Osteoblast (primary cell): ENCODE results near the gene SEMA7A. TPM values are rescaled to one million over a fixed set of nuclear protein-coding genes. Genes with fewer than 3 reads are reported as not detected.
"Not testable (repeated sequence)": the region's sequence is repeated elsewhere in the genome, so short reads cannot be mapped to it uniquely, and the experiment has no call there.

ENCODE experiments used
- DNase-seq: peaks from one replicate; pipeline ENCODE4 v3.0.0; 2011; ENCODE audit warnings: low spot score, mixed read lengths; ENCODE audit not compliant: insufficient read length; ENCODE audit errors: missing footprints
- H2AFZ ChIP-seq: 2 replicates; pipeline ENCODE4 v1.6.0; 2011; ENCODE audit warnings: mild to moderate bottlenecking, low read length
- H3K27ac ChIP-seq: 2 replicates; pipeline ENCODE4 v1.5.1; 2011; ENCODE audit warnings: mild to moderate bottlenecking, low read depth, low read length, moderate library complexity
- H3K27me3 ChIP-seq: 2 replicates; pipeline ENCODE4 v1.6.0; 2012; ENCODE audit warnings: mild to moderate bottlenecking, control low read depth, inconsistent platforms, low read length, moderate library complexity; ENCODE audit not compliant: insufficient read depth
- H3K36me3 ChIP-seq: 2 replicates; pipeline ENCODE4 v1.5.1; 2011; ENCODE audit warnings: mild to moderate bottlenecking, low read length, control low read depth, moderate library complexity; ENCODE audit not compliant: insufficient read depth
- H3K4me1 ChIP-seq: 2 replicates; pipeline ENCODE4 v1.5.1; 2011; ENCODE audit warnings: mild to moderate bottlenecking, low read length, control low read depth, moderate library complexity; ENCODE audit not compliant: insufficient read depth
- H3K4me2 ChIP-seq: 2 replicates; pipeline ENCODE4 v1.6.0; 2011; ENCODE audit warnings: mild to moderate bottlenecking, low read length; ENCODE audit not compliant: insufficient read depth
- H3K4me3 ChIP-seq: fragments of 200-600 bp; sonication (generic); 3 replicates; pipeline ENCODE4 v1.5.1; 2012; ENCODE audit warnings: mild to moderate bottlenecking, low read length, inconsistent platforms; ENCODE audit not compliant: insufficient read depth
- H3K79me2 ChIP-seq: 2 replicates; pipeline ENCODE4 v1.6.0; 2012; ENCODE audit warnings: mild to moderate bottlenecking, low read length, control low read depth, inconsistent platforms; ENCODE audit not compliant: insufficient read depth
- H3K9me3 ChIP-seq: 2 replicates; pipeline ENCODE4 v1.5.1; 2011; ENCODE audit warnings: low read depth, low read length, control low read depth
- H4K20me1 ChIP-seq: 2 replicates; pipeline ENCODE4 v1.6.0; 2012; ENCODE audit warnings: mild to moderate bottlenecking, low read length, control low read depth; ENCODE audit not compliant: insufficient read depth
- CTCF ChIP-seq: IDR thresholded peaks from 2 replicates; pipeline ENCODE4 v1.5.1; 2011; ENCODE audit warnings: mild to moderate bottlenecking, low read depth, low read length, moderate library complexity; ENCODE audit errors: extremely low read depth
- total RNA-seq: library from RNA; depleted of rRNA; stranded (reverse); fragments of >200 nt; gene quantifications from 2 replicates; pipeline ENCODE4 v1.2.3, GENCODE V29; 2012

The SEMA7A gene, protein sequence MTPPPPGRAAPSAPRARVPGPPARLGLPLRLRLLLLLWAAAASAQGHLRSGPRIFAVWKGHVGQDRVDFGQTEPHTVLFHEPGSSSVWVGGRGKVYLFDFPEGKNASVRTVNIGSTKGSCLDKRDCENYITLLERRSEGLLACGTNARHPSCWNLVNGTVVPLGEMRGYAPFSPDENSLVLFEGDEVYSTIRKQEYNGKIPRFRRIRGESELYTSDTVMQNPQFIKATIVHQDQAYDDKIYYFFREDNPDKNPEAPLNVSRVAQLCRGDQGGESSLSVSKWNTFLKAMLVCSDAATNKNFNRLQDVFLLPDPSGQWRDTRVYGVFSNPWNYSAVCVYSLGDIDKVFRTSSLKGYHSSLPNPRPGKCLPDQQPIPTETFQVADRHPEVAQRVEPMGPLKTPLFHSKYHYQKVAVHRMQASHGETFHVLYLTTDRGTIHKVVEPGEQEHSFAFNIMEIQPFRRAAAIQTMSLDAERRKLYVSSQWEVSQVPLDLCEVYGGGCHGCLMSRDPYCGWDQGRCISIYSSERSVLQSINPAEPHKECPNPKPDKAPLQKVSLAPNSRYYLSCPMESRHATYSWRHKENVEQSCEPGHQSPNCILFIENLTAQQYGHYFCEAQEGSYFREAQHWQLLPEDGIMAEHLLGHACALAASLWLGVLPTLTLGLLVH
- total RNA-seq, result 30.4 and 36.2 TPM in 2 replicates

DNA sequence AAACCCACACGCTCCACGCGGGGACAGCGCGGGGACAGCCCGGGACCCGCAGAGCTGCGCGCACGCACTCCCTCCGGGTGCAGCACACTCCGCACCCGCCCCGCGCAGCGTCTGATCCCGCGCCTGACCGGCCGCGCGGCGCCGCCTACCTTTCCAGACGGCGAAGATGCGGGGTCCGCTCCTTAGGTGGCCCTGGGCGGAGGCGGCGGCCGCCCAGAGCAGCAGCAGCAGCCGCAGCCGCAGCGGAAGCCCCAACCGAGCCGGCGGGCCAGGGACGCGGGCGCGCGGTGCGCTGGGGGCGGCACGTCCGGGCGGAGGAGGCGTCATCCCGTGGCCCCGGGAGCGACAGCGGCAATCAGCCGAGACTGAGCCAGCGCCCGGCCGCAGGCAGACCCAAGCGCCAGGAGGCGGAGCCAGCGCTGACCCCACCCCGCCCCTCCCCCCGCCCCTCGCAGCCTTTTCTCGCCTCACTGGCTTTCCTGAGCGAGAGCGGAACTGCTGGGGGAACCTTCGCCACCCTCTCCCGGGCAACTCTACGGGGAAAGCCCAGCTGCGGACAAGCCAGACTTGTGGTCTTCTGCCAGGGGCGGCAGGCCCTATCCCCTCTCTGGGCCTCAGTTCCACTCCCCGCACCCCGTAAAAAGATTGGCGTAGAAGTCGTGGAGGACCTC lies at the start of gene SEMA7A:
Gene SEMA7A (minus strand): TSS at position 367 of the 671 bp plus-strand sequence. CDS start 40 bp downstream, at position 327.
- Histone ChIP-seq H3K27ac (peak within 1 kb of the TSS; percentile 66), H3K4me2 (peak within 1 kb of the TSS; percentile 92), H4K20me1 (peaks cover 40% of the 10 kb centered on the region), H3K9me3 (no peaks in the 10 kb centered on the region), H3K27me3 (no peaks in the 10 kb centered on the region), H3K36me3 (no peaks in the 10 kb centered on the region), H3K79me2 (peaks cover 60% of the 10 kb centered on the region), H2AFZ (peak within 1 kb of the TSS; percentile 88), H3K4me3 (peak within 1 kb of the TSS; percentile 91), H3K4me1 (peaks cover 43% of the 10 kb centered on the region)
- no peak for TF ChIP-seq CTCF
- DNase-seq, result peak; percentile 99

GRCh38 chr15:74482661-74483060 lies 48.9 kb upstream of the SEMA7A start:
- no peaks in the 10 kb centered on the region for H3K9me3 ChIP-seq
- no peaks in the 10 kb centered on the region for H3K79me2 ChIP-seq
- no peak overlapping the region for H3K27ac ChIP-seq
- no peaks in the 10 kb centered on the region for H3K36me3 ChIP-seq
- no peaks in the 10 kb centered on the region for H3K4me1 ChIP-seq
- H4K20me1 ChIP-seq, result no peaks in the 10 kb centered on the region
- H3K4me3 ChIP-seq, result no peak overlapping the region
- H3K27me3 ChIP-seq, result no peaks in the 10 kb centered on the region
- TF ChIP-seq CTCF, result peak; percentile 34
- no peak overlapping the region for H3K4me2 ChIP-seq
- no peak overlapping the region for H2AFZ ChIP-seq
- DNase-seq, result peak; percentile 58

GRCh38 chr15:74480364-74480763 lies 46.6 kb upstream of the SEMA7A start:
- H2AFZ ChIP-seq, H3K4me2 ChIP-seq, H3K27ac ChIP-seq, H3K4me1 ChIP-seq, H3K36me3 ChIP-seq, H3K79me2 ChIP-seq, H3K9me3 ChIP-seq, DNase-seq, H3K4me3 ChIP-seq, H4K20me1 ChIP-seq, H3K27me3 ChIP-seq: not testable (repeated sequence)

- H3K4me2 ChIP-seq, H4K20me1 ChIP-seq, H3K27ac ChIP-seq, DNase-seq, H3K36me3 ChIP-seq, H3K9me3 ChIP-seq, H2AFZ ChIP-seq, H3K79me2 ChIP-seq, H3K4me3 ChIP-seq, H3K27me3 ChIP-seq, H3K4me1 ChIP-seq: not testable (repeated sequence)
Observed at GRCh38 chr15:74471621-74472020, 37.9 kb upstream of the SEMA7A start.
